NCI-H226 (cell line): ENCODE data around the gene DPP4.

ENCODE experiments used
- DNase-seq: peaks from one replicate; pipeline ENCODE4 v3.0.0-alpha.2; 2015

DPP4 gene

GRCh38 chr2:162016080-162016479, 57.9 kb downstream of the DPP4 start:
- DNase-seq = no peak

- no peak for DNase-seq
Measured at GRCh38 chr2:162014751-162015150, 59.3 kb downstream of the DPP4 start.

GRCh38 chr2:162013514-162014475, 60.2 kb downstream of the DPP4 start:
- DNase-seq = no peak

GRCh38 chr2:162012565-162013058, 61.4 kb downstream of the DPP4 start:
- no peak for DNase-seq

- DNase-seq = no peak
Measured at GRCh38 chr2:162011706-162012564, 62.1 kb downstream of the DPP4 start.

- DNase-seq = no peak
Measured at GRCh38 chr2:162009543-162009942, 64.5 kb downstream of the DPP4 start.

GRCh38 chr2:162007447-162008040, 66.5 kb downstream of the DPP4 start:
- no peak for DNase-seq

- DNase-seq = no peak
Measured at GRCh38 chr2:162006337-162006736, 67.7 kb downstream of the DPP4 start.

- DNase-seq = no peak
Measured at GRCh38 chr2:162004031-162004430, 70.0 kb downstream of the DPP4 start.

- no peak for DNase-seq
Measured at GRCh38 chr2:162002623-162003235, 71.3 kb downstream of the DPP4 start.

GRCh38 chr2:162000431-162000830, 73.6 kb downstream of the DPP4 start:
- DNase-seq = no peak

- no peak for DNase-seq
Measured at GRCh38 chr2:161999321-161999720, 74.7 kb downstream of the DPP4 start.

GRCh38 chr2:161998857-161999256, 75.2 kb downstream of the DPP4 start:
- no peak for DNase-seq

GRCh38 chr2:161997916-161998471, 76.0 kb downstream of the DPP4 start:
- DNase-seq = no peak

- no peak for DNase-seq
Measured at GRCh38 chr2:161995553-161996016, 78.4 kb downstream of the DPP4 start.

GRCh38 chr2:161994761-161995520, 79.1 kb downstream of the DPP4 start:
- DNase-seq = no peak

GRCh38 chr2:161992531-161992930, 81.5 kb downstream of the DPP4 start:
- DNase-seq = no peak

GRCh38 chr2:161991991-161992390, 82.0 kb downstream of the DPP4 start:
- no peak for DNase-seq

- DNase-seq = peak; percentile 78
Measured at GRCh38 chr2:161990741-161991140, 83.3 kb downstream of the DPP4 start.

GRCh38 chr2:161990036-161990435, 84.0 kb downstream of the DPP4 start:
- no peak for DNase-seq

- no peak for DNase-seq
Measured at GRCh38 chr2:161988589-161988988, 85.4 kb downstream of the DPP4 start.
